Measurements from ENCODE around the gene CDIP1.

CDIP1 gene

DNA sequence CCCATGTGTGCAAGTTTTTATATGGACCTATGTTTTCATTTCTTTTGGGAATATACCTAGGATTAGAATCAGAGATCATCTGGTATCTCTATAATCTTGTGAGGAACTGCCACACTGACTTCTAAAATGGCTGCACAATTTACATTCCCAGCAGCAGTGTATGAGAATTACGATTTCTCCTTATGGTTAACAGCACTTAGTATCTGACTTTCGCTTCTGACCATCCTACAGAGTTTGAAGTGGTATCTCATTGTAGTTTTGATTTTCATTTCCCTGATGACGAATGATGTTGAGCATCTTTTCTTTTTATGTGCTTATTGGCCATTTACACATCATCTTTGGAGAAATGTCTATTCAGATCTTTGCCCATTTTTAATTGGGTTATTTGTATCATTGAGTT, 27.6 kb upstream of the CDIP1 start:
- Histone ChIP-seq H3K36me3 (ENCODE audit: insufficient read depth, low read depth, low read length) (no peaks in the 10 kb centered on the region), H3K9ac (ENCODE audit: low read depth, low read length) (no peak overlapping the region), H3K27me3 (ENCODE audit: insufficient read depth, low read length) (no peaks in the 10 kb centered on the region), H3K4me1 (ENCODE audit: insufficient read depth, low read length) (peaks cover 14% of the 10 kb centered on the region), H3K27ac (ENCODE audit: low read length) (no peak overlapping the region), H3K9me3 (ENCODE audit: insufficient read depth, low read depth, low read length) (no peaks in the 10 kb centered on the region), H3K4me3 (ENCODE audit: low read length) (no peak overlapping the region)

- Histone ChIP-seq H3K27me3 (ENCODE audit: insufficient read depth, low read length) (no peaks in the 10 kb centered on the region), H3K4me3 (ENCODE audit: low read length) (no peak overlapping the region), H3K27ac (ENCODE audit: low read length) (no peak overlapping the region), H3K4me1 (ENCODE audit: insufficient read depth, low read length) (peaks cover 4% of the 10 kb centered on the region), H3K9me3 (ENCODE audit: insufficient read depth, low read depth, low read length) (no peaks in the 10 kb centered on the region), H3K36me3 (ENCODE audit: insufficient read depth, low read depth, low read length) (no peaks in the 10 kb centered on the region), H3K9ac (ENCODE audit: low read depth, low read length) (no peak overlapping the region)
Measured at GRCh38 chr16:4564661-4565267, 26.2 kb upstream of the CDIP1 start.

GRCh38 chr16:4561596-4561995, 23.0 kb upstream of the CDIP1 start:
- Histone ChIP-seq H3K27me3 (ENCODE audit: insufficient read depth, low read length) (no peaks in the 10 kb centered on the region), H3K27ac (ENCODE audit: low read length) (no peak overlapping the region), H3K9ac (ENCODE audit: low read depth, low read length) (no peak overlapping the region), H3K9me3 (ENCODE audit: insufficient read depth, low read depth, low read length) (no peaks in the 10 kb centered on the region), H3K36me3 (ENCODE audit: insufficient read depth, low read depth, low read length) (no peaks in the 10 kb centered on the region), H3K4me1 (ENCODE audit: insufficient read depth, low read length) (no peaks in the 10 kb centered on the region), H3K4me3 (ENCODE audit: low read length) (no peak overlapping the region)

- Histone ChIP-seq H3K36me3 (ENCODE audit: insufficient read depth, low read depth, low read length) (no peaks in the 10 kb centered on the region), H3K4me1 (ENCODE audit: insufficient read depth, low read length) (no peaks in the 10 kb centered on the region), H3K27me3 (ENCODE audit: insufficient read depth, low read length) (no peaks in the 10 kb centered on the region), H3K9ac (ENCODE audit: low read depth, low read length) (no peak overlapping the region), H3K4me3 (ENCODE audit: low read length) (no peak overlapping the region), H3K27ac (ENCODE audit: low read length) (no peak overlapping the region), H3K9me3 (ENCODE audit: insufficient read depth, low read depth, low read length) (no peaks in the 10 kb centered on the region)
Measured at GRCh38 chr16:4557973-4558372, 19.4 kb upstream of the CDIP1 start.

- H3K9ac ChIP-seq (ENCODE audit: low read depth, low read length) = no peak overlapping the region
- H3K27ac ChIP-seq (ENCODE audit: low read length) = no peak overlapping the region
- no peaks in the 10 kb centered on the region for H3K9me3 ChIP-seq (ENCODE audit: insufficient read depth, low read depth, low read length)
Measured at GRCh38 chr16:4556580-4556979, 18.0 kb upstream of the CDIP1 start.

GRCh38 chr16:4556112-4556511, 17.5 kb upstream of the CDIP1 start, which contains the start of gene C16orf96:
TSS of gene C16orf96 (plus strand) at chr16:4556340. CDS start at chr16:4556490, 150 bp downstream.
- H3K9me3 ChIP-seq (ENCODE audit: insufficient read depth, low read depth, low read length) = no peaks in the 10 kb centered on the region
- H3K27me3 ChIP-seq (ENCODE audit: insufficient read depth, low read length) = no peaks in the 10 kb centered on the region
- H3K27ac ChIP-seq (ENCODE audit: low read length) = no peak within 1 kb of the TSS
- no peak within 1 kb of the TSS for H3K9ac ChIP-seq (ENCODE audit: low read depth, low read length)
- H3K4me3 ChIP-seq (ENCODE audit: low read length) = no peak within 1 kb of the TSS
- no peaks in the 10 kb centered on the region for H3K36me3 ChIP-seq (ENCODE audit: insufficient read depth, low read depth, low read length)
- H3K4me1 ChIP-seq (ENCODE audit: insufficient read depth, low read length) = no peaks in the 10 kb centered on the region

More at GRCh38 chr16:4556580-4556979, 18.0 kb upstream of the CDIP1 start:
- H3K36me3 ChIP-seq (ENCODE audit: insufficient read depth, low read depth, low read length) = no peaks in the 10 kb centered on the region
- H3K27me3 ChIP-seq (ENCODE audit: insufficient read depth, low read length) = no peaks in the 10 kb centered on the region
- H3K4me3 ChIP-seq (ENCODE audit: low read length) = no peak overlapping the region
- no peaks in the 10 kb centered on the region for H3K4me1 ChIP-seq (ENCODE audit: insufficient read depth, low read length)

DNA sequence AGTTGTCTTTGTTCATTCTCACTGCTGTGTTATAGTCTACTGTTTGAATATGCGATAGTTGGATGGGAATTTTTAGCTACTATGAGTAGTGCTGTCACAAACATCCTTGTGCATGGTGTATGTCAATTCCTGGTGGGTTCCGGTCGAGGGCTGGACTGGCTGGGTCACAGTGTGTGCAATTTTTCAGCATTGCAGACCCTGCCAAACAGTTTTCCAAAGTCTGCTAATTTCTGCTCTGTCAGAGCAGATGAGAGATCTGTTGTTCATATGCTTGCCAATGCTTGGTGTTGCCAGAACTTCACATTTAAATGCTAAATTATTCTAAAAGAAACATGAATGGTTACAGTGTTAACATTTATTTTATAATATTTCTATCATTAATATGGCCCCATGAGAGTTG, 14.0 kb upstream of the CDIP1 start:
- no peaks in the 10 kb centered on the region for H3K4me1 ChIP-seq (ENCODE audit: insufficient read depth, low read length)
- no peak overlapping the region for H3K27ac ChIP-seq (ENCODE audit: low read length)

GRCh38 chr16:4550591-4550990, 12.0 kb upstream of the CDIP1 start:
- H3K27me3 ChIP-seq (ENCODE audit: insufficient read depth, low read length) = no peaks in the 10 kb centered on the region
- H3K9ac ChIP-seq (ENCODE audit: low read depth, low read length) = no peak overlapping the region
- H3K9me3 ChIP-seq (ENCODE audit: insufficient read depth, low read depth, low read length) = no peaks in the 10 kb centered on the region
- no peaks in the 10 kb centered on the region for H3K4me1 ChIP-seq (ENCODE audit: insufficient read depth, low read length)
- H3K27ac ChIP-seq (ENCODE audit: low read length) = no peak overlapping the region
- no peak overlapping the region for H3K4me3 ChIP-seq (ENCODE audit: low read length)
- H3K36me3 ChIP-seq (ENCODE audit: insufficient read depth, low read depth, low read length) = no peaks in the 10 kb centered on the region

More for the DNA sequence above, 14.0 kb upstream of the CDIP1 start:
- Histone ChIP-seq H3K4me3 (ENCODE audit: low read length) (no peak overlapping the region), H3K27me3 (ENCODE audit: insufficient read depth, low read length) (no peaks in the 10 kb centered on the region), H3K9me3 (ENCODE audit: insufficient read depth, low read depth, low read length) (no peaks in the 10 kb centered on the region), H3K9ac (ENCODE audit: low read depth, low read length) (no peak overlapping the region), H3K36me3 (ENCODE audit: insufficient read depth, low read depth, low read length) (no peaks in the 10 kb centered on the region)

- H3K27ac ChIP-seq (ENCODE audit: low read length) = no peak overlapping the region
- no peaks in the 10 kb centered on the region for H3K9me3 ChIP-seq (ENCODE audit: insufficient read depth, low read depth, low read length)
- H3K4me1 ChIP-seq (ENCODE audit: insufficient read depth, low read length) = no peaks in the 10 kb centered on the region
- H3K9ac ChIP-seq (ENCODE audit: low read depth, low read length) = no peak overlapping the region
- no peaks in the 10 kb centered on the region for H3K36me3 ChIP-seq (ENCODE audit: insufficient read depth, low read depth, low read length)
- no peak overlapping the region for H3K4me3 ChIP-seq (ENCODE audit: low read length)
- no peaks in the 10 kb centered on the region for H3K27me3 ChIP-seq (ENCODE audit: insufficient read depth, low read length)
Measured at GRCh38 chr16:4548124-4548523, 9.6 kb upstream of the CDIP1 start.

- H3K9ac ChIP-seq (ENCODE audit: low read depth, low read length) = no peak overlapping the region
- peaks cover 3% of the 10 kb centered on the region for H3K9me3 ChIP-seq (ENCODE audit: insufficient read depth, low read depth, low read length)
- H3K4me3 ChIP-seq (ENCODE audit: low read length) = no peak overlapping the region
- no peaks in the 10 kb centered on the region for H3K4me1 ChIP-seq (ENCODE audit: insufficient read depth, low read length)
- H3K27ac ChIP-seq (ENCODE audit: low read length) = no peak overlapping the region
- peaks cover 8% of the 10 kb centered on the region for H3K27me3 ChIP-seq (ENCODE audit: insufficient read depth, low read length)
- no peaks in the 10 kb centered on the region for H3K36me3 ChIP-seq (ENCODE audit: insufficient read depth, low read depth, low read length)
Measured at GRCh38 chr16:4544473-4544872, 5.9 kb upstream of the CDIP1 start.

- Histone ChIP-seq H3K27me3 (ENCODE audit: insufficient read depth, low read length) (peaks cover 15% of the 10 kb centered on the region), H3K27ac (ENCODE audit: low read length) (no peak overlapping the region), H3K9me3 (ENCODE audit: insufficient read depth, low read depth, low read length) (peaks cover 10% of the 10 kb centered on the region), H3K36me3 (ENCODE audit: insufficient read depth, low read depth, low read length) (peaks cover 7% of the 10 kb centered on the region; the same call in 1 of the 2 replicates), H3K4me3 (ENCODE audit: low read length) (no peak overlapping the region), H3K4me1 (ENCODE audit: insufficient read depth, low read length) (peaks cover 4% of the 10 kb centered on the region; the same call in 1 of the 2 replicates), H3K9ac (ENCODE audit: low read depth, low read length) (no peak overlapping the region)
Measured at GRCh38 chr16:4539716-4540284, 1.2 kb upstream of the CDIP1 start.

Measured in iPS-20b (cell line).